Measurements from ENCODE around the gene SMIM20.

DNA sequence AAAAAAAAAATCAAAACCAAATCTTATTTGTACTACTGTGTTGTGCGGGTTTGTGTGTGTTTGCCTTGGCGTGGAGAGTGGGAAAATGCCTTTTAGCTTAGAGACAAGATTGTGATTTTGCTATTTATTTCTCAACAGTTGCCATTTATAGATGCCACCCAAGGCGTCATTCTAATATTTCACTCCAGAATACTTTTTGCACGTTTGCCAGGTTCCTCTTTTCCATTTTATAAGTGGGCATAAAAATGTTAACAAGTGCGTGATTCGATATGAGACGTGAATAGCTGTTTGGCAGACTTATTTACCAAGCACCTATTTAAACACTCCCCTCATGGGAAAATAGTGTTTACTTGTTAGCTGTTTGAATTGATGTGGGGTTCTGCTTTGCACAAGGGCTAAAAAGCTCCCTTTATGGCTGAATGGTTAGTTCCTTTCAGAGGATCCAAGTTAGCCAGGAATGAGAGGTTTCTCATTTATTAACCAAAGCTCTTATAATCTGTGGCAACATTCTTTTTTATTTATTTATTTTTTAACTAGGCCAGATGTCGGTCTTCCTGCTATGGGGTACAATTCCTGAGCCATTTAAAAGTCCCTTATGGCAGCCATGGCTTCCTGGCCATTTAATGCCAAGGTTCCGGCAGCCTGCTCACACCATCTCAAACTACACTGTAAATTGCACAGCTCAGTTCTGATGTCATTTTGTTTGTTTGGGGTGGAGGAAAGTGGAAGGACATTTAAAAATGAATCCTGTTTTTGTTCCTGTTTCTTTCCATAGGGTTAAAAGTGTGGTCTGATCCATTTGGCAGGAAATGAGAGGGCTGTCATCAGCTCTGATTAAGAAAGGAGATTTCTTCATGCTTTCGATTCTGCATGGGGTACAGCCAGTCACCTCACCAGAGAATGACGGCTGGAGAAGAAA is 14.6 kb downstream of the SMIM20 start:
- TF ChIP-seq, protein P1, sequence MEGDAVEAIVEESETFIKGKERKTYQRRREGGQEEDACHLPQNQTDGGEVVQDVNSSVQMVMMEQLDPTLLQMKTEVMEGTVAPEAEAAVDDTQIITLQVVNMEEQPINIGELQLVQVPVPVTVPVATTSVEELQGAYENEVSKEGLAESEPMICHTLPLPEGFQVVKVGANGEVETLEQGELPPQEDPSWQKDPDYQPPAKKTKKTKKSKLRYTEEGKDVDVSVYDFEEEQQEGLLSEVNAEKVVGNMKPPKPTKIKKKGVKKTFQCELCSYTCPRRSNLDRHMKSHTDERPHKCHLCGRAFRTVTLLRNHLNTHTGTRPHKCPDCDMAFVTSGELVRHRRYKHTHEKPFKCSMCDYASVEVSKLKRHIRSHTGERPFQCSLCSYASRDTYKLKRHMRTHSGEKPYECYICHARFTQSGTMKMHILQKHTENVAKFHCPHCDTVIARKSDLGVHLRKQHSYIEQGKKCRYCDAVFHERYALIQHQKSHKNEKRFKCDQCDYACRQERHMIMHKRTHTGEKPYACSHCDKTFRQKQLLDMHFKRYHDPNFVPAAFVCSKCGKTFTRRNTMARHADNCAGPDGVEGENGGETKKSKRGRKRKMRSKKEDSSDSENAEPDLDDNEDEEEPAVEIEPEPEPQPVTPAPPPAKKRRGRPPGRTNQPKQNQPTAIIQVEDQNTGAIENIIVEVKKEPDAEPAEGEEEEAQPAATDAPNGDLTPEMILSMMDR (IDR thresholded peaks at IDR 0.05; ENCODE audit: low read depth, low read length, missing input control): no peak
- no peak for TF ChIP-seq HNF4G (IDR thresholded peaks at IDR 0.05)
- no peak for TF ChIP-seq EGR1 (IDR thresholded peaks at IDR 0.05; ENCODE audit: low read depth in 2 of 2)
- TF ChIP-seq GABPA (IDR thresholded peaks at IDR 0.05 in 1 of 2, conservative IDR thresholded peaks at IDR 0.05 in 1 of 2): no peak
- no peak for TF ChIP-seq REST (IDR thresholded peaks at IDR 0.05)
- no peak for TF ChIP-seq JUND (IDR thresholded peaks at IDR 0.05)
- no peak for TF ChIP-seq RAD21 (IDR thresholded peaks at IDR 0.05)
- TF ChIP-seq, protein P2, sequence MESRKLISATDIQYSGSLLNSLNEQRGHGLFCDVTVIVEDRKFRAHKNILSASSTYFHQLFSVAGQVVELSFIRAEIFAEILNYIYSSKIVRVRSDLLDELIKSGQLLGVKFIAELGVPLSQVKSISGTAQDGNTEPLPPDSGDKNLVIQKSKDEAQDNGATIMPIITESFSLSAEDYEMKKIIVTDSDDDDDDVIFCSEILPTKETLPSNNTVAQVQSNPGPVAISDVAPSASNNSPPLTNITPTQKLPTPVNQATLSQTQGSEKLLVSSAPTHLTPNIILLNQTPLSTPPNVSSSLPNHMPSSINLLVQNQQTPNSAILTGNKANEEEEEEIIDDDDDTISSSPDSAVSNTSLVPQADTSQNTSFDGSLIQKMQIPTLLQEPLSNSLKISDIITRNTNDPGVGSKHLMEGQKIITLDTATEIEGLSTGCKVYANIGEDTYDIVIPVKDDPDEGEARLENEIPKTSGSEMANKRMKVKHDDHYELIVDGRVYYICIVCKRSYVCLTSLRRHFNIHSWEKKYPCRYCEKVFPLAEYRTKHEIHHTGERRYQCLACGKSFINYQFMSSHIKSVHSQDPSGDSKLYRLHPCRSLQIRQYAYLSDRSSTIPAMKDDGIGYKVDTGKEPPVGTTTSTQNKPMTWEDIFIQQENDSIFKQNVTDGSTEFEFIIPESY (IDR thresholded peaks at IDR 0.05): no peak
- TF ChIP-seq YY1 (IDR thresholded peaks at IDR 0.05): no peak
- TF ChIP-seq SP1 (IDR thresholded peaks at IDR 0.05): no peak
- TF ChIP-seq FOXA1 (IDR thresholded peaks at IDR 0.05): no peak
- no peak for TF ChIP-seq TAF1 (conservative IDR thresholded peaks at IDR 0.05)
- TF ChIP-seq RXRA (IDR thresholded peaks at IDR 0.05): no peak
- TF ChIP-seq MAX (IDR thresholded peaks at IDR 0.05): no peak

All from liver (tissue), 3 donors.